Ramos (cell line): ENCODE data around the gene FRS3.

Source experiments
- in situ Hi-C: fragments of 300-500 bp; cut with MboI; formaldehyde crosslinking; loops from one replicate; pipeline ENCODE4 v1.14.3; 2022; ENCODE audit warnings: low sequenced_read_pairs; ENCODE audit not compliant: unreplicated experiment

FRS3 gene

DNA sequence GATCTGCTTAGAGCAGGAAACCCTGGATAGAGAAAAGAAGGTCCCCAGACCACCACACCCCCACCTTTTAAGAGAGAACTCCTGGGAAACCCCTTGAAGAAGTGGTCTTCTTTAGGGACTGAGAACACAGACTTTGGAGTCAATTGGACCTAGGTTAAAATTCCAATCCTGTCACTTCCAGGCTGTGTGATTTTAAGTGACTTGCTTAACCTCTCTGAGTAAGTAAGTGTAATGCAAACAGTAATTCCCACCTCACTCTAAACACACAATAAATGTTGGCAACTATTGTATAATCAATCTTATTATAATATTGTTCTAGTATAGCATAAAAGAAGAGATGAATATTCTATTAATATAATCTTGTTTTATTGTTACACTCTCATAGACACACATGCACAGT lies 47.6 kb downstream of the FRS3 start:
- in situ Hi-C loops = no loop called here

DNA sequence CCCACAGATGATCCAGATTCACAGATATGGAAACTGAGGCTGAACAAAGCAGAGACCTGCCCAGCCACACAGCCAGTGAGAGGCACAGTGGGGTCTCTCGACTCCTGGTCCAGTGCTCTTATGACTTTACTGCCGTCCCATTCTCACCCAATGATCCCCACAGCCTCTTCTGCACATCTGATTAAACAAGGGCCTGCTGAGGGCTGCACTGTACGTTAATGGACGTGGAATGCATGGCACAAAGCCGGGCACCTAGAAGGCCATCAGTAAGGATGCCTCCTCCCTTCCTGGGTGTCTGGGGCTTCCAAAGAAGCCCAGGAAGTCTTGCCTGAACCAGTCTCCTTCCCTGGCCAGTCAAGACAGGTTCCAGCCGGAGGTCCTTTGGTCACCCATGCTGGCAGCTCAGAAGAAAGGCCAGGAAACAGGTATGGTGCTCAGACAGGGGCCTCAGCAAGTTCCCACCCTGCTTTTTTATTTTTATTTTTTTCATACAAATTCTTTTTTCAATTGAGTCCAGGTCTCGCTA lies 48.1 kb downstream of the FRS3 start:
- in situ Hi-C loops = no loop called here

DNA sequence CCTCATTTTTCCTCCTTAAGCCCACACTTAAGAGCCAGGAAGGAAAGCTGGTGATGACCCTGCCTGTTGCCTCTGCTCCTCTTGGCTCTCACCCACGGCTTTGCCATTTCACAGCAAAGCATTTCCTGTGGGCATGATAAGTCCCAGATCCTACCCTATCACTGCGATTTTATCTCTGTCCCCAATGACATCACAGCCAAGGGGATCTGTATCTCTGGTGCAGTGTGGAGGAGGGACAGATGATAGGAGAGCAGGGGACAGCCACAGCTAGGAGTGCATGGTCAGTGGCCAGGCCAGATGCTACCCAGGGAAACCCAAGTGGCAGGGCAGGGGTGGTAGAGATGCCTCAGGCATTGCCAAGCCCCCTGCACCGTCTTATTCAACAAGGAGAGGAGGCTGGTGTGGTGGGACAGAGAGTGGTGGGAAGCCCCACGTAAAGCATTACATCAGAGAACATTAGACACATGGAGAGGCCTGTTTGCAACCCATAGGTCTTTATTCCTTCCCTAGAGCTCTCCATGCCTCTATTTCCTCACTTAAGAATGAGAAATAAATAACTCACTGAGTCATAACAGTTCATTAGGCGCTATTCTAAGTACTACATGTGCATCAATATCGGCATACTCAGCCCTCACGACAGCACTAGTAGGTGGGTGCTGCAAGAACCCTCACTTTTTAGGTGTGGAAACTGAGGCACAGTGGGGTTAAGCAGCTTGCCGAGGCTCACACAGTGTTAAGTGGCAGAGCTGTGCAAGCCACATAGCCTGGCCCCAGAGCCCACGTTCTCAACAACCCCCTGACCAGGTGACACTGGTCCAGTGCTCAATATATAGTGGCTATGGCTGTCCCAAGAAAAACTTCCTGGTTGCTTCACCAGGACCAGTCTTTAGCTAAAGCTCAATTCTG lies 48.9 kb downstream of the FRS3 start:
- in situ Hi-C loops = no loop called here

DNA sequence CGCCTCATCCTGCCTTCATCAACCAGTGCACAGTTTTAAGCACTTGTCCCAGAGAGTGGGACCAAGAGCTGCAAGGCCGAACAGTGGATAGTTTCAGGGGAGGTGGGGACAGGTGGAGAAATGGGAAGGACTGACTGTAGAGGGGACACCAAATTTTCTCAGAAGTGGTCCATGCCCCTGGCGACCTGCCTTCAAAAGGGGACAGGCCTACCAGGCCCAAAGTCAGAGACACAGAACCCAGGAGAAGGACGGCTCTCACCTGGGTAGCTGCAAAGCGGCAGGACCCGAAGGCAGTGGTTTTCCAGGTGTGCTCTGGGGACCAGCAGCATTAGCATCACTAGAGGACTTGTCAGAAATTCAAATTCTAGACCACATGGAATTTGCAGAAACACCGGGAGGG lies 50.1 kb downstream of the FRS3 start:
- in situ Hi-C loops = no loop called here

DNA sequence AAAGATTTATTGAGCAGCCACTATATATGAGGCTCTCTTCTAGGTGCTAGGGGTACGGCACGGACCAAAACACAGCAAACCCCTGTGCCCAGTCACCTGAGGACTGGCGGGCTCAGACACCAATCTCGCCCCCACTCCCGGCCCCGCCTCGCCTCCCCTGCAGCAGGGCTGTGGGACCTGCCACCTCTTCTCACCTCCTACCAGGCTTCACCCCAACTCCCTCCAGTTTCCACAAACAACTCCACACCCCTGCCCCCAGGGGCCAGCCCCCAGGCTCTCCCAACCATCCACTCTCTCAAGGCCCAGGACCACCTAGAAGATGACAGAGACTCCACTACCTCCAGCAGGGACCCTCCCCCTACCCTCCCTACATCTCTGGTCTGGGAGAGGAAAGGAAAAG lies 50.7 kb downstream of the FRS3 start:
- in situ Hi-C loops = no loop called here

DNA sequence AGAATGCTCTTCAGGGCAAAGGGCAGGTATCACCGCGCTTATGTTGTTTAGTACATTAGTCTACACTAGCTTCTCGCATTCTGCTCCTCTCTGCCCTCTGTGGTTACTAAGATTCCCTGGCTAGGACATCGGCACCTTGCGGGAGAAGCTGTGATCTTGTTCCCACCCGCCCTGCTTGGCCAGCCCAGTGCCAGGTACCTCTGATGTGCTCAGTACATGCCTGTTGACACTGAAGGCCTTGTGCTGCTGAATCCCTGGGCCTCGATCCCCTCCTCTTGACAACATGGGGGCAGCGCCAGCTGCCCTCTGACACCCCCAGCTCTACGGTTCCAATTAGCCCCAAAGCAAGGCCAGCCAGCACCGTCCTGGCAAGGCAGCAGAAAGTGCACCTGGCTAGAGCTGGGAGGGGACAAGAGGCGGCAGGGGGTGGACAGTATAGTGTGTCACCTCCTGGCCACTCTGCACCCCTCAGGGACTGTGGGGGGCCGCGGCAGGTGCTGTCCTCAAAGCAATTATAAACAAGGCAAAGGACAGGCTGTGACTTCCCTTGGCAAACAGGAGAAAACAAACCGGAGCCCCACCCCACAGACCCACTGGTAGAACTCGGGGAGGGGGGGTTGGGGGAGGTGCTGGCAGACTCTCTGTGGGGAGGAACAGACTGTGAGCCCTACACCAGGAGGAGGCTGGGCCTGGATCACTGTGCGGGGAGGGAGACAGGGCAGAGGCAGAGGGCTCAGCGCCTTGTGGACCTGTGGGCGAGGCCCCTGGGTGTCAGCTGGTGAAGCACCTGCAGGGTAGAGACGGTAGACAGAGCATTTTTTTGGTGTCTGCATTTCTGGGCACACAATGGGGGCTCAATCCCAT lies 51.4 kb downstream of the FRS3 start:
- in situ Hi-C loops = no loop called here

DNA sequence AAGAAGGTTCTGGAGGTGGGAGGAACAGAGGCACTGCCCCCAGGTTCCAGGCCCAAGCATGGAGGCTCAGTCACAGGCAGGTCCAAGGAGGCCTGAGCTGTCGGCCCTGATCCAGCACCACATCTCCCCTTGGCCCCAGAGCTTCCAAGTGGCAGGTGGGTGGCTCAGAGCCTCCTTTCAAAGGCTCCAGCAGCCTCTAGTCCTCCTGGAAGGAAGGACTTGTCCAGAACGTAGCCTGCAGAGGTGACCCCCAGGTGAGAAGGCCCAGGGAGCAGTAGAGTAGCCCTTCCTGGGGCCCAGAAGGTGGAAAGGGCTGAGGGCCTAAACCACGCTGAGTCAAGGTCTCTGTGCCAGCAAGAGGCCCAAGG lies 52.0 kb downstream of the FRS3 start:
- in situ Hi-C loops = no loop called here

DNA sequence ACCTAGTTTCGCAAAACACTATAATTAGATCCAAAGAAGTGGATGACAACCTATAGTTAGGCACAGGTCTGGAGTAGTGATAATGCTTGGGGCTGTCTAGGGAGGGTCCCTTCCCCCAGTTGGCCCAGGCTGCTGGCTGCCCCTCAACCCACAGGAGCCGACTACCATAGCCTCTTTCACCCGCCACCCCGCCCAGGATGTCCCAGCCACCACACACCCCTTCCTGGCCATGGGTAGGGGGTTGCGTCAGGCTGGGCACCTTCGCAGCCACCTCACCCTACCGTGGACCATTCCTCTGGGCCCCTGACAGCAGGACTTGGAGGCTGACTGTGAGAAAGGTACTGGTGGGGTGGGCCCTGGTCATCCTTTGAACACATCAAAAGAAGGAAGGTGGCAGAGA lies 52.8 kb downstream of the FRS3 start:
- in situ Hi-C loops = no loop called here

DNA sequence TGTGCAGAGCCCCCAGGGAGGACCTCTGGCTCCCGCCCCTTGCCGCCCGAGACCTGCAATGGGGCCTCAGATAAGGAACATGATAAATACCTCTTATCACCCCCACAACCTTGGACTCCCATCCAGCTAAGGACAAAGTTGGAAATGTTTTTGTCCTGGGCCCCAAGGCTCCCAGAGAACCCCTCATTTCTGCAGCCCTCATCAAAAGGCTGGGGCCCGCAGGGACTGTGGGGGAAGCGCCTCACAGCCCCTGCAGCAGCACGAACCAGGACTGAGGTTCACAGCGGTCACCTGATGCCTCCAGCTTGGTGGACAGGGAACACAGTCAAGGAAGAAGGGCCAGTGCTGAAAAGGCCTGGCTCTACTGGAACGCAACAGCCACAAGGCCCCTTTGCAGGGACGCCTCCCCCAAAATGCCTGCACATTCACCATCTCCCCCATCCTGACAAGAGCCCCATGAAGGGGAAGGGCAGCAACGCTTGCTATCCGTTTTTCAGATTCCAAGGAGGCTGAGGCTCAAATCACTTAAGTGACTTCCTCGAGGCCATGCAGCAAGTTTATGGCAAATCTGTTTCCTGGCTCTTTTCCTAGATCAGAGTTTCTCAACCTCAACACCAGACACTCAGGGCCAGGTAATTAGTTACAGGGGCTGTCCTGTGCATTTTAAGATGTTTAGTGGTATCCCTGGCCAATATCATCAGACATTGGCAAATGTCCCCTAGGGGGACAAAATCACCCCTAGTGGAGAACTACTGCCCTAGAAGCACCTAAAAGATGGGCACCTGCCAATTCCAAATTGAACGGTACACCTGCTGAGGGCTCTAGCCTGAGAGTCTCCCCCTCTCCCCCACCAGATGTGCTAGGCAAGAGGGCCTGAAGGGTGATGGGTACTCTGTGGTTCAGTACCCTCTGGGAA lies 54.9 kb downstream of the FRS3 start:
- in situ Hi-C loops = no loop called here

DNA sequence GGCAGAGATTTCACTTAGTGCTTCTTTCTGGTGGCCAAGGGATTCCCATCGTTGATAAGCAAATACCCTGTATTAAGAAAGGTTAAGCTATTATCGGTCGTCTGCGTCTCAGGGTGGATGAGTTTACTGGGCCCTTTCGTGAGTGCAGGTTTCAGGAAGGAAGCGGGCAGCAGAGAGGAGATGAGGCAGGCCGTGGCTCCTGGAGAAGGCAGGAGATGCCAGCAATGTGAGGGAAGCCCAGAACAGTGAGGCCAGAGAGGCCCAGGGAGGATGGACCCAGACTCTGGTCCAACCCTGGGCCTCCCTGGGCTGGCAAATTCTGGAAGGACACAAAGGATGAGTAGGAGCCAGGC lies 55.5 kb downstream of the FRS3 start:
- in situ Hi-C loops = no loop called here

DNA sequence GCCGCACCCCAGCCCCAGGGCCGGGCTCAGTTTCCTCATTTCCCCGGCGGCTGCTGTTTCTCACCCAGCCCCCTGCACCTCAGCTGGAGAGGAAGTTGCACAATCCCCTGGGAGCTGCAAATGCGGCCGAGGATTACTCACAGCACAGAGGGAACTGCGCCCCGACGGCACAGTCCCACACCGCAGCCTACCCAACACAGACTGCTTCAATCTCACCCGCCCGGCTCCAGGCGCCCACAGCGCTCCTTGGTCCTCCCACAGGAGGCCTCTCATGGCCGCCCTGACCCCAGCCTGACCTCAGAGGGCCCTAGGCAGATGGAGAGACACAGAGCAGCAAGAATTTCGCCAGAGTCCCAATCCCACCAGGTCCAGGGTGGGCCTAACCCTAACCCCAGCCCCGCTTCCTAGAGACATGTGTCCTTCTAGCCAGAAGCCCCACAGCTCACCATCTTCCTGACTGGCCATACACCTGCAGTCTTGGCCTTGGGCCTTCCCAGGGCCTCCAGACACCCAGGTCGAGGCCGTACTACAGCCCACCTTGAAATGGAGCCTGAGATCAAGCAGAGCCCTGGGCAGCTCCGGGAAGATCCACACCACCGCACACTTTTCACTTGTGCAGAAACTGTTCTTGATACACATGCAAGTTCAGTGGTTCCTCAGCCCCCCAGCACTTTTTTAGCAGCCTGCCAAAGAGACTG lies 56.0 kb downstream of the FRS3 start:
- in situ Hi-C loops = no loop called here

DNA sequence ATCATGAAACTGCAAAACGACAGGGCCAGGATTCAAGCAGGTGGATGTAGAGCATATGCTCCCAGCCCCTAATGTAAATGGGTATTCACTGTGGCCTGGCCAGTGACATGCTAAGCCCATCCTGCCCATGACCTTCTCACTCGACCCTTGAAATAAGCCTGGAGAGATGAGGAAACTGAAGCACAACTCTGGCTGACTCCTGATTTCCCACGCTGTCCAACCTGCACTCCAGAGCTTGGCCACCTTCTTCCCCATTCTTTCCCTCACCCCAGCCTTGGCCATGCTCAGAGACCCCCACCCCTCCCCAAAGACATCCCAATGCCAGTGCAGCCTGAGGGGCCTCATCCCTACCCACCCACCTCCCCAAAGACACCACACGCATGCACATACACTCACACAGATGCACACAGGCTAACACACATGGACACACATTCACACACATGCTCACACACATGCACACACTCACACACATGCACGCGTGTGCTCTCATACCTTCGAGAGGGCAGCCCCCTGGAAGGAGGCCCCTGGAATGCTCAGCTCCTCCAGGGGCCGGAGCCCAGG lies 56.7 kb downstream of the FRS3 start:
- in situ Hi-C loops = no loop called here

DNA sequence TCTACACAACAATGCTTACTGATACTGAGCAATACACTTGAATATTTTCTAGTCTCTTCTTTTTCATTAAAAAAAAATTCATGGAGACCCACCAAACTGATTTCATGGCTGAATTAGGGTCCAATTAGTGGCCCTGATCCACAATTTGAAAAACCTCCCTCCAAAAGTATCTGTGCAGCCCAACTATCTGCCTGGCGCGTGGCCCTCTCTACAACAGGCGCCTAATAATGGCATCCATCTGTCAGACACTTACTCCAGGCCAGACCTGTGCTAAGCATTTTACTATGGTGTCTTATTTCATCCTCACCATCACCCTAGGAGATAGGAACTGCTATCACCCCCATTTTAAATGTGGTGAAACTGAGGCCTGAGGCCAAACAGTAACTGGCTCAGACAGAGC lies 58.3 kb downstream of the FRS3 start:
- in situ Hi-C loops = no loop called here

DNA sequence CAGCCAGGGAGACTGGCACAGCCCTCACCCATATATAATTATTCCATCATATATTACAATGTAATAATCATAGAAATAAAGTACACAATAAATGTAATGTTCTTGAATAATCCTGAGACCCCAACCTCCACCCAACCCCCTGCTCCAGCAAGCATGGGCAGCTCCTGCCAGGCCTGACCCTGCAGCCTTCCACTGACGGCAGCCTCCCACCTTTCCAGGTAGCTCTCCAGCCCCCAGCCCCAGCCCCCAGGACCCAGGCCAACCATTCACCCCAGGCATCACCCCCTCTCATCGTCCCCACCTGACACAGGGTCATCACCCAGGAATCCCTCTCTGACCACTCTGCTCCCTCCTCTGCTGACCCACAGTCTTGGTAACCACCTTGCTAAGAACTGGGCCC lies 58.9 kb downstream of the FRS3 start:
- in situ Hi-C loops = no loop called here

DNA sequence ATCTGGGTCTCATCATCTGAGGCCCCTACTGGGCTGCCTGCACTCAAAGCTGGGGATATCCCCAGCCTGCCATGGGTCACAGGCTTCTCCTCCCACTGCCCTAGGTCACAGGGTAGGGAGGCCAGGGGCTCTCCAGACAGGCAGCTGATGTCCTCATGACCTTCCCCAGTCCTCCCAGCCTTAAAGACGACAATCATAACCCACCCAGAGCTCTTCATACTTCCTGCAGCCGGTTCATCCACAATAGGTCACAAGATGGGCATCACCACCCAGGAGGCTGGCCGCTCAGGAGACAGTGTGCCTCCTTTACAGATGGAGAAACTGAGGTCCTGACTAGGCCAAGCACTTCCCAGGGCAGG lies 59.5 kb downstream of the FRS3 start:
- in situ Hi-C loops = no loop called here
